GM23338 (cell line): ENCODE measurements around the gene SMOC2. TPM values are rescaled to one million over a fixed set of nuclear protein-coding genes. Genes with fewer than 3 reads are reported as not detected.

Experiments used
- EZH2phosphoT487 ChIP-seq: fragments of 200-600 bp; sonication (generic); IDR thresholded peaks from one replicate; pipeline ENCODE4 v1.8.1; 2018; ENCODE audit warnings: antibody characterized with exemption; ENCODE audit not compliant: unreplicated experiment
- JUNB ChIP-seq: IDR thresholded peaks from one replicate; pipeline ENCODE4 v1.6.1; 2016; ENCODE audit warnings: antibody characterized with exemption; ENCODE audit not compliant: unreplicated experiment
- NANOG ChIP-seq: IDR thresholded peaks from 2 replicates; pipeline ENCODE4 v1.6.1; 2016; ENCODE audit warnings: antibody characterized with exemption, borderline replicate concordance
- POLR2AphosphoS5 ChIP-seq: IDR thresholded peaks from 2 replicates; pipeline ENCODE4 v1.6.1; 2016; ENCODE audit warnings: antibody characterized with exemption, low read depth
- STAT1 ChIP-seq: IDR thresholded peaks from one replicate; pipeline ENCODE4 v1.6.1; 2016; ENCODE audit warnings: antibody characterized with exemption; ENCODE audit not compliant: unreplicated experiment
- ZNF114 ChIP-seq: fragments of 250-450 bp; sonication (Bioruptor Pico); IDR thresholded peaks from 2 replicates; pipeline ENCODE4 v1.5.0; 2020; ENCODE audit warnings: mild to moderate bottlenecking, moderate library complexity
- polyA plus RNA-seq: library from polyadenylated mRNA; unstranded; fragments of >200 nt; fragmentation: Nextera tagmentation; extraction: Ambion mirVana; gene quantifications from 2 replicates; pipeline ENCODE4 v1.2.1, GENCODE V29; 2016
- total RNA-seq: library from RNA; depleted of rRNA; stranded (reverse); fragments of >200 nt; shearing (Covaris generic); gene quantifications from 2 replicates; pipeline ENCODE4 v1.2.3, GENCODE V29; 2014
- TF ChIP-seq, protein P1 (sequence below): fragments of 250-450 bp; sonication (Bioruptor Pico); IDR thresholded peaks from 2 replicates; pipeline ENCODE4 v1.5.0; 2020; ENCODE audit warnings: mild to moderate bottlenecking, moderate library complexity
- TF ChIP-seq, protein P2 (sequence below), 2 experiments: fragments of 200-600 bp in 1 of 2; sonication (generic) in 1 of 2; conservative IDR thresholded peaks; 2 replicates each; pipeline versions ENCODE4 v1.5.1 to v1.6.1; 2016 to 2017; ENCODE audit warnings: antibody characterized with exemption in 2 of 2, low read depth in 2 of 2, mild to moderate bottlenecking in 2 of 2, moderate library complexity in 1 of 2

SMOC2 gene
- total and polyA plus RNA-seq, 2 experiments from 2014 or later: 4.3 to 6.5 TPM

DNA sequence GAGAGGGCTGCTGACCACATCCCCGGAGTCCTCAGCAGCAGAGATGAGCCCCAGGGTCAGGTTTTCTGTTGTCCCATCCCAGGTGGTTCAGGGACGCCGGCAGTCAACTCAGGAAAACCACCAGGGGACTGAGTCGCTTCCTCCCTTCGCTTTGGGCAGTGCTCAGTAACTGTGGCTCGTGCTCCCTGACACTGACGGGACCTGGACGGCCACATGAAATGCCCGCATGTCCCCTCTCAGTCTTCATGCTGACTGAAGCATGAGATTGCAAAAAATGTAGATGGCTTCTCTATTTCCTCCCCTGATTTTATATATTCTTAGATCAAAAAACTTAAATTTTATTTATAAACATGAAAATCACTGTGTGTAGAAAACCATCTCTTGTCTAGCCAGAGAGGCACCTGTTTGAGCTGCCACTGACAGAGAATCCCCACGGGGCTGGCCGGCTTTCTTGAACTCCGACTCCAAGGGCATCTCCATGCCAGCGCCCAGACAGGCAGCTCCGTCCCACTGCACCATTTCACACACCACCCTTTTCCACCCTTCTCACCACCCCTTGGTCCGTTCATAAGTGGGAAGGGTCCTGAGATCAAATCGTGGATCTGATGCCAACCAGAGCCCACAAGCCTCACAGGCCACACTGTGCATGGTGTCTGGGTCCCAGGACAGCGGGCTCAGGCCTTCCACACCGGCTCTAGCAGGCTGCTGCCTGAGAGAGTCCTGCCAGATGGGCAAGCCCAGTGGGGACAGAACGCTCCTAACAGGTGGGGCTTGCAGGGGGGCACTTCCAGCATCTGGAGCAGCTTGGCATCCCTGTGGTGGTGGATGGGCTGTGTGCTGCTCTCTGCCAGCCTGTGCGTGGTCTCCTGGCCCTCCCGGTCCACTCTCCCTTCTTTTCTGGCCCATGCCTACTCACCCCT lies 98.2 kb downstream of the SMOC2 start (continued):
- TF ChIP-seq, protein P1, sequence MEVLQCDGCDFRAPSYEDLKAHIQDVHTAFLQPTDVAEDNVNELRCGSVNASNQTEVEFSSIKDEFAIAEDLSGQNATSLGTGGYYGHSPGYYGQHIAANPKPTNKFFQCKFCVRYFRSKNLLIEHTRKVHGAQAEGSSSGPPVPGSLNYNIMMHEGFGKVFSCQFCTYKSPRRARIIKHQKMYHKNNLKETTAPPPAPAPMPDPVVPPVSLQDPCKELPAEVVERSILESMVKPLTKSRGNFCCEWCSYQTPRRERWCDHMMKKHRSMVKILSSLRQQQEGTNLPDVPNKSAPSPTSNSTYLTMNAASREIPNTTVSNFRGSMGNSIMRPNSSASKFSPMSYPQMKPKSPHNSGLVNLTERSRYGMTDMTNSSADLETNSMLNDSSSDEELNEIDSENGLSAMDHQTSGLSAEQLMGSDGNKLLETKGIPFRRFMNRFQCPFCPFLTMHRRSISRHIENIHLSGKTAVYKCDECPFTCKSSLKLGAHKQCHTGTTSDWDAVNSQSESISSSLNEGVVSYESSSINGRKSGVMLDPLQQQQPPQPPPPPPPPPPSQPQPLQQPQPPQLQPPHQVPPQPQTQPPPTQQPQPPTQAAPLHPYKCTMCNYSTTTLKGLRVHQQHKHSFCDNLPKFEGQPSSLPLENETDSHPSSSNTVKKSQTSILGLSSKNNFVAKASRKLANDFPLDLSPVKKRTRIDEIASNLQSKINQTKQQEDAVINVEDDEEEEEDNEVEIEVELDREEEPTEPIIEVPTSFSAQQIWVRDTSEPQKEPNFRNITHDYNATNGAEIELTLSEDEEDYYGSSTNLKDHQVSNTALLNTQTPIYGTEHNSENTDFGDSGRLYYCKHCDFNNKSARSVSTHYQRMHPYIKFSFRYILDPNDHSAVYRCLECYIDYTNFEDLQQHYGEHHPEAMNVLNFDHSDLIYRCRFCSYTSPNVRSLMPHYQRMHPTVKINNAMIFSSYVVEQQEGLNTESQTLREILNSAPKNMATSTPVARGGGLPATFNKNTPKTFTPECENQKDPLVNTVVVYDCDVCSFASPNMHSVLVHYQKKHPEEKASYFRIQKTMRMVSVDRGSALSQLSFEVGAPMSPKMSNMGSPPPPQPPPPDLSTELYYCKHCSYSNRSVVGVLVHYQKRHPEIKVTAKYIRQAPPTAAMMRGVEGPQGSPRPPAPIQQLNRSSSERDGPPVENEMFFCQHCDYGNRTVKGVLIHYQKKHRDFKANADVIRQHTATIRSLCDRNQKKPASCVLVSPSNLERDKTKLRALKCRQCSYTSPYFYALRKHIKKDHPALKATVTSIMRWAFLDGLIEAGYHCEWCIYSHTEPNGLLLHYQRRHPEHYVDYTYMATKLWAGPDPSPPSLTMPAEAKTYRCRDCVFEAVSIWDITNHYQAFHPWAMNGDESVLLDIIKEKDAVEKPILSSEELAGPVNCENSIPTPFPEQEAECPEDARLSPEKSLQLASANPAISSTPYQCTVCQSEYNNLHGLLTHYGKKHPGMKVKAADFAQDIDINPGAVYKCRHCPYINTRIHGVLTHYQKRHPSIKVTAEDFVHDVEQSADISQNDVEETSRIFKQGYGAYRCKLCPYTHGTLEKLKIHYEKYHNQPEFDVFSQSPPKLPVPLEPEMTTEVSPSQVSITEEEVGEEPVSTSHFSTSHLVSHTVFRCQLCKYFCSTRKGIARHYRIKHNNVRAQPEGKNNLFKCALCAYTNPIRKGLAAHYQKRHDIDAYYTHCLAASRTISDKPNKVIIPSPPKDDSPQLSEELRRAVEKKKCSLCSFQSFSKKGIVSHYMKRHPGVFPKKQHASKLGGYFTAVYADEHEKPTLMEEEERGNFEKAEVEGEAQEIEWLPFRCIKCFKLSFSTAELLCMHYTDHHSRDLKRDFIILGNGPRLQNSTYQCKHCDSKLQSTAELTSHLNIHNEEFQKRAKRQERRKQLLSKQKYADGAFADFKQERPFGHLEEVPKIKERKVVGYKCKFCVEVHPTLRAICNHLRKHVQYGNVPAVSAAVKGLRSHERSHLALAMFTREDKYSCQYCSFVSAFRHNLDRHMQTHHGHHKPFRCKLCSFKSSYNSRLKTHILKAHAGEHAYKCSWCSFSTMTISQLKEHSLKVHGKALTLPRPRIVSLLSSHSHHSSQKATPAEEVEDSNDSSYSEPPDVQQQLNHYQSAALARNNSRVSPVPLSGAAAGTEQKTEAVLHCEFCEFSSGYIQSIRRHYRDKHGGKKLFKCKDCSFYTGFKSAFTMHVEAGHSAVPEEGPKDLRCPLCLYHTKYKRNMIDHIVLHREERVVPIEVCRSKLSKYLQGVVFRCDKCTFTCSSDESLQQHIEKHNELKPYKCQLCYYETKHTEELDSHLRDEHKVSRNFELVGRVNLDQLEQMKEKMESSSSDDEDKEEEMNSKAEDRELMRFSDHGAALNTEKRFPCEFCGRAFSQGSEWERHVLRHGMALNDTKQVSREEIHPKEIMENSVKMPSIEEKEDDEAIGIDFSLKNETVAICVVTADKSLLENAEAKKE (CRISPR knock-in tag): no peak
- TF ChIP-seq NANOG: no peak
- TF ChIP-seq ZNF114 (CRISPR knock-in tag): no peak
- TF ChIP-seq, protein P2, sequence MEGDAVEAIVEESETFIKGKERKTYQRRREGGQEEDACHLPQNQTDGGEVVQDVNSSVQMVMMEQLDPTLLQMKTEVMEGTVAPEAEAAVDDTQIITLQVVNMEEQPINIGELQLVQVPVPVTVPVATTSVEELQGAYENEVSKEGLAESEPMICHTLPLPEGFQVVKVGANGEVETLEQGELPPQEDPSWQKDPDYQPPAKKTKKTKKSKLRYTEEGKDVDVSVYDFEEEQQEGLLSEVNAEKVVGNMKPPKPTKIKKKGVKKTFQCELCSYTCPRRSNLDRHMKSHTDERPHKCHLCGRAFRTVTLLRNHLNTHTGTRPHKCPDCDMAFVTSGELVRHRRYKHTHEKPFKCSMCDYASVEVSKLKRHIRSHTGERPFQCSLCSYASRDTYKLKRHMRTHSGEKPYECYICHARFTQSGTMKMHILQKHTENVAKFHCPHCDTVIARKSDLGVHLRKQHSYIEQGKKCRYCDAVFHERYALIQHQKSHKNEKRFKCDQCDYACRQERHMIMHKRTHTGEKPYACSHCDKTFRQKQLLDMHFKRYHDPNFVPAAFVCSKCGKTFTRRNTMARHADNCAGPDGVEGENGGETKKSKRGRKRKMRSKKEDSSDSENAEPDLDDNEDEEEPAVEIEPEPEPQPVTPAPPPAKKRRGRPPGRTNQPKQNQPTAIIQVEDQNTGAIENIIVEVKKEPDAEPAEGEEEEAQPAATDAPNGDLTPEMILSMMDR (conservative IDR thresholded peaks at IDR 0.05; ENCODE audit: low read depth in 2 of 2): no peak
- TF ChIP-seq JUNB: no peak
- no peak for TF ChIP-seq EZH2phosphoT487
- TF ChIP-seq STAT1: no peak
- TF ChIP-seq POLR2AphosphoS5: no peak
